Astrocyte of the cerebellum (primary cell): ENCODE results near the gene POMT2.

ENCODE experiments used
- DNase-seq: peaks from one replicate; pipeline ENCODE4 v3.0.0-alpha.2; 2011; ENCODE audit warnings: low read depth
- H3K4me3 ChIP-seq: 2 replicates; pipeline ENCODE4 v1.5.1; 2011; ENCODE audit warnings: mild to moderate bottlenecking, low read depth, low read length, moderate library complexity
- CTCF ChIP-seq: IDR thresholded peaks from 2 replicates; pipeline ENCODE4 v1.5.1; 2012; ENCODE audit warnings: low read length, low read depth, moderate library complexity, mild to moderate bottlenecking; ENCODE audit errors: missing control alignments
- in situ Hi-C: cut with HindIII; loops from 2 replicates; pipeline ENCODE4 v1.10.0; 2017; ENCODE audit warnings: low sequenced_read_pairs

The POMT2 gene

GRCh38 chr14:77296906-77297305 is 23.8 kb downstream of the POMT2 start:
- in situ Hi-C loops = no loop called here
- no peak overlapping the region for H3K4me3 ChIP-seq
- TF ChIP-seq CTCF = no peak
- no peak for DNase-seq

GRCh38 chr14:77296155-77296554 is 24.5 kb downstream of the POMT2 start:
- in situ Hi-C loops = no loop called here
- no peak for DNase-seq
- no peak for TF ChIP-seq CTCF
- H3K4me3 ChIP-seq = no peak overlapping the region

- no peak overlapping the region for H3K4me3 ChIP-seq
- no peak for DNase-seq
- in situ Hi-C loops = loop anchor here (5.0 kb wide), 1 partner anchor 82 kb away; no protein-coding TSS in a partner anchor
- no peak for TF ChIP-seq CTCF
Observed at GRCh38 chr14:77290705-77291104, 30.0 kb downstream of the POMT2 start.

GRCh38 chr14:77286576-77286975 is 34.1 kb downstream of the POMT2 start:
- in situ Hi-C loops = no loop called here

GRCh38 chr14:77284466-77284865 is 36.2 kb downstream of the POMT2 start:
- TF ChIP-seq CTCF = no peak
- H3K4me3 ChIP-seq = no peak overlapping the region
- DNase-seq = no peak
- in situ Hi-C loops = no loop called here

More at GRCh38 chr14:77286576-77286975, 34.1 kb downstream of the POMT2 start:
- H3K4me3 ChIP-seq = no peak overlapping the region
- TF ChIP-seq CTCF = no peak
- DNase-seq = no peak

GRCh38 chr14:77284066-77284465 is 36.6 kb downstream of the POMT2 start:
- in situ Hi-C loops = no loop called here
- no peak for DNase-seq
- H3K4me3 ChIP-seq = no peak overlapping the region
- no peak for TF ChIP-seq CTCF
